ENCODE data around the gene NECTIN2. TPM values are rescaled to one million over a fixed set of nuclear protein-coding genes. Genes with fewer than 3 reads are reported as not detected.

Gene NECTIN2
- total and polyA plus RNA-seq, 8 donors, result 1.8 to 160 (median 73.8) TPM

GRCh38 chr19:44866664-44867063 is 20.6 kb downstream of the NECTIN2 start:
- WGBS, 5 donors, result 65 to 72% (median 70%) methylated on average over 4 of the region's 4 CpGs
- Histone ChIP-seq H3K4me1 (peaks cover 0 to 44% (median 6%) of the 10 kb centered on the region in 4 donors), H3K4me3 (no peak overlapping the region), H3K27me3 (no peaks in the 10 kb centered on the region), H3K9me3 (no peaks in the 10 kb centered on the region), H3K36me3 (peaks cover 9 to 60% (median 55%) of the 10 kb centered on the region in 4 donors), H3K27ac (peak overlapping the region in 1 of 5 donors; percentile 46)
- no peak for DNase-seq
- TF ChIP-seq POLR2A (IDR thresholded peaks at IDR 0.05) (no peak), POLR2AphosphoS5 (IDR thresholded peaks at IDR 0.05) (no peak), CTCF (IDR thresholded peaks at IDR 0.05) (no peak)
- intact Hi-C loops (cut with DNase I; ENCODE audit: low total_unique reads), result no loop called here

GRCh38 chr19:44867578-44867977 is 21.5 kb downstream of the NECTIN2 start:
- peaks cover 0 to 44% (median 6%) of the 10 kb centered on the region in 4 donors for H3K4me1 ChIP-seq
- TF ChIP-seq POLR2AphosphoS5 (IDR thresholded peaks at IDR 0.05), result no peak
- H3K27me3 ChIP-seq, result no peaks in the 10 kb centered on the region
- intact Hi-C loops (cut with DNase I; ENCODE audit: low total_unique reads), result no loop called here
- WGBS, 5 donors, result 81 to 87% (median 82%) methylated on average over 12 of the region's 12 CpGs
- no peaks in the 10 kb centered on the region for H3K9me3 ChIP-seq
- peak overlapping the region in 3 of 5 donors; percentile 26 to 74 (median 64) for H3K27ac ChIP-seq
- no peak for DNase-seq
- peaks cover 15 to 66% (median 65%) of the 10 kb centered on the region in 4 donors for H3K36me3 ChIP-seq
- H3K4me3 ChIP-seq, result no peak overlapping the region

- intact Hi-C loops (cut with DNase I; ENCODE audit: low total_unique reads), result no loop called here
- no peak for DNase-seq
- 65 to 71% (median 66%) methylated on average over 13 of the region's 13 CpGs for WGBS, 5 donors
- no peak overlapping the region for H3K4me3 ChIP-seq
- TF ChIP-seq POLR2A (IDR thresholded peaks at IDR 0.05) (no peak), POLR2AphosphoS5 (IDR thresholded peaks at IDR 0.05) (no peak), CTCF (IDR thresholded peaks at IDR 0.05) (no peak), EP300 (IDR thresholded peaks at IDR 0.05) (no peak)
- no peaks in the 10 kb centered on the region for H3K27me3 ChIP-seq
- no peaks in the 10 kb centered on the region for H3K9me3 ChIP-seq
- H3K36me3 ChIP-seq, result peaks cover 37 to 86% (median 83%) of the 10 kb centered on the region in 4 donors
- peaks cover 0 to 44% (median 6%) of the 10 kb centered on the region in 4 donors for H3K4me1 ChIP-seq
- peak overlapping the region in 4 of 5 donors; percentile 33 to 64 (median 52) for H3K27ac ChIP-seq
Measured at GRCh38 chr19:44869733-44870470, 23.8 kb downstream of the NECTIN2 start.

GRCh38 chr19:44871809-44872208 is 25.7 kb downstream of the NECTIN2 start:
- Histone ChIP-seq H3K36me3 (peaks cover 45 to 86% (median 83%) of the 10 kb centered on the region in 4 donors), H3K27me3 (no peaks in the 10 kb centered on the region), H3K4me3 (no peak overlapping the region), H3K9me3 (no peaks in the 10 kb centered on the region), H3K4me1 (peaks cover 0 to 31% (median 3%) of the 10 kb centered on the region in 4 donors), H3K27ac (no peak overlapping the region)
- no peak for TF ChIP-seq POLR2AphosphoS5 (IDR thresholded peaks at IDR 0.05)
- TF ChIP-seq CTCF (IDR thresholded peaks at IDR 0.05), result no peak
- no peak for TF ChIP-seq EP300 (IDR thresholded peaks at IDR 0.05)
- no peak for TF ChIP-seq POLR2A (IDR thresholded peaks at IDR 0.05)
- WGBS, 5 donors, result 86 to 96% (median 94%) methylated on average over 14 of the region's 14 CpGs
- intact Hi-C loops (cut with DNase I; ENCODE audit: low total_unique reads), result no loop called here
- no peak for DNase-seq

GRCh38 chr19:44872661-44873060 is 26.6 kb downstream of the NECTIN2 start:
- Histone ChIP-seq H3K27me3 (no peaks in the 10 kb centered on the region), H3K4me1 (peaks cover 0 to 27% (median under 1%) of the 10 kb centered on the region in 4 donors), H3K36me3 (peaks cover 45 to 88% (median 83%) of the 10 kb centered on the region in 4 donors), H3K4me3 (no peak overlapping the region), H3K27ac (no peak overlapping the region), H3K9me3 (no peaks in the 10 kb centered on the region)
- no peak for DNase-seq
- intact Hi-C loops (cut with DNase I; ENCODE audit: low total_unique reads), result no loop called here
- no peak for TF ChIP-seq EP300 (IDR thresholded peaks at IDR 0.05)
- TF ChIP-seq POLR2A (IDR thresholded peaks at IDR 0.05), result no peak
- TF ChIP-seq CTCF (IDR thresholded peaks at IDR 0.05), result no peak
- TF ChIP-seq POLR2AphosphoS5 (IDR thresholded peaks at IDR 0.05), result no peak
- 79 to 91% (median 84%) methylated on average over 4 of the region's 4 CpGs for WGBS, 5 donors

Data from stomach (tissue), 9 donors.